ENCODE results near the gene VEPH1.

VEPH1 gene

DNA sequence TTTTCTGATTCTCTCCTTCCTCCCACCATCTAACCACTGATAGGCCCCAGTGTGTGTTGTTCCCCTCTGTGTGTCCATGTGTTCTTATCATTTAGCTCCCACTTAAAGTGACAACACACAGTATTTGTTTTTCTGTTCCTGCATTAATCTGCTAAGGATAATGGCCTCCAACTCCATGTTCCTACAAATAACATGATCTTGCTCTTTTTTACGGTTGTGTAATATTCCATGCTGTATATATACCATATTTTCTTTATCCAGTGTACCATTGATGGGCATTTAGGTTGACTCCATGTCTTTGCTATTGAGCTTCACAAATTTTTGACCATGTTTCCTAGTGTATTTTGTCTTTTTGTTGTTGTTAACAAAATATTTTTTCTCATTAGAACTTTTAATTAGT is 30.6 kb downstream of the VEPH1 start:
- DNase-seq, result no peak

DNA sequence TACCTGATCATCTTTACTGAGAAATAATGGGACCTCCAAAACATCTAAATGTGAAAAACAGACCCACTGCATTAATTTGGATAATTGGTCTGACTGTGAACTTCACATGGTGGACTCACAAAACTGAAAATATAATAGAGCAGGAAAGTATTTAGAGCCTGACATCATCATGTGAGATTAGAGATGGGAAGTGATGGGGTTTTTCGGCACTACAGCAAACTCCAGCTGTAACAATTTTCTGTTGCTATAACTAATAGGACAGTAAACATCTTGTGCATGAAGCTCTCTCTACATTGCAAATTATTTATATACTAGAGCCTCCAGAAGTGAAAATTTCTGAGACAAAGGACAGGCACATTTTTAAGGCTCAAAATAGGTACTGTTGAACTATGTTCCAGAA is 32.2 kb downstream of the VEPH1 start:
- DNase-seq, result no peak

- no peak for DNase-seq
These were observed 33.5 kb downstream of the VEPH1 start for GRCh38 chr3:157469561-157470294.

DNA sequence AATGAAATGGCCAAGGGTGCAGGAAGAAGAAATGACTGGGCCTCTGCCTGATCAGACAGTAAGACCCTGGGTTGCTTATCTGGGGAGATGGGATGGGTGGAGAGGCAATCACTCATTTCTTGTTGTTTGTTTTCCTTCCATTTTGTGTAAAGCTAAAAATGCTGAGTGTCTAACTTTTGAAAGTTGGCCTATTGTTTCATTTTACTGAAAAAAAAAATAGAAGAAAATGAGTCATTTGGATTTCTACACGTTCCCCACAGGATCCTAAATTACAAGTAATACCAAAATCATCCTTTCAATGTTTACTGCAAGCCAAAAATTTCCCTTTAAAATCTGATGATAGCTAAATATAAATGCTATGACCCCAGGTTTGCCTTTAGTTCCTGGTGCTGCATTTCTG is 36.0 kb downstream of the VEPH1 start:
- DNase-seq, result no peak

DNA sequence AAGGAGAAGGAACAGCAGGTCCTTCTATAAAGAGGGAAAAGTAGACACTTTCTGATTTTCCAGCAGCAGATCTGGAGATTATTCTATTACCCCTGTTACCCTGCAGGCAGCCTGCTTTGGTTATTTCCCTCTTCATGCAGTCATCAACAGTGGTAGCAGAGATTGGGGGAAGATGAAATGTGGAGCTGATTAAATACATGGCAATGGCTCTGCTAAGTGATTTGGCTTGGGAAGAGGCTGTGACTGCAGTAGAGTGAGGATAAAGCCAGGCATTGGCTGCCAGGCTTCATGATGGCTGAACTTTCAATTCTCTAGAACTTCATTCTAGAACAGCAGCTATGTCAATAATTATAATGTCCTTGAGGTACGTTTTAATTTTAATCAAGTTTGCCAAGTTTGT is 37.5 kb downstream of the VEPH1 start:
- no peak for DNase-seq

DNA sequence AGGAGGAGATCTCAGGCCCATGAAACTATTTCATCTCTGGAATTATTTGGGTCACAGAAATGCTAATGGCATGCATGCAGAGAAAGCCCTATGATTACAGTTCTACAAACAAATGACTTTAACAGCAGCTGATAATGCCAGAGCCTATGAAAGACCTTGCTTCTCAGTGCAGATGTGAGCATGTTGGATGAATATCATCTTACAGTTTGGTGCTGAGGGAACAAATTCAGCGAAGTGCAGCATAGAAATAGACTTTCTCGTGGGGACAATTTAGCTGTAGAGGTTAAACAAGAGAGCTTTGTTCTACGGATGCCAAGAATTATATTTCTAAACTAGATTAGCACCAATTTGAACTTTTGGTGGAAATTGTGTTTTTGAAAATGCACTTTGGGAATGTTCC is 38.9 kb downstream of the VEPH1 start:
- no peak for DNase-seq

- DNase-seq, result no peak
These were observed 39.4 kb downstream of the VEPH1 start for GRCh38 chr3:157463816-157464215.

- DNase-seq, result no peak
These were observed 43.0 kb downstream of the VEPH1 start for GRCh38 chr3:157460253-157460652.

DNA sequence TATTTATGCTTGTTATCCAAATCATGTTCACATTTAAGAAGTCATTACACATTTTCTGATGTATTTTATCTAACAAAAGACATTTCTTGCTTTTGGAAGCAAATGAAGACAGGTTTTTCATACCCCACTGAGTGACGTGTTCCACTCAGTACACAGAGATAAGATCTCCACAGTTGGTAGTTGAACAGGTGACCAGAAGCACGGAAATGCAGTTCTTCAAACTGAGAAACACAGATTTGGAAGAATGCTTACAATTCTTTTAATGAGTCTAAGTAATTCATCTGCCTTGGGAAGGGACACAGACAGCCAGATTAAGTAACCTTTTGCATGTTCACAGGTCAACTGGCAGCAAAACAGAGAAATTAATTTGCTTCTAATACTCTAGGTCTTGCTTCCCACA is 43.5 kb downstream of the VEPH1 start:
- DNase-seq, result no peak

DNA sequence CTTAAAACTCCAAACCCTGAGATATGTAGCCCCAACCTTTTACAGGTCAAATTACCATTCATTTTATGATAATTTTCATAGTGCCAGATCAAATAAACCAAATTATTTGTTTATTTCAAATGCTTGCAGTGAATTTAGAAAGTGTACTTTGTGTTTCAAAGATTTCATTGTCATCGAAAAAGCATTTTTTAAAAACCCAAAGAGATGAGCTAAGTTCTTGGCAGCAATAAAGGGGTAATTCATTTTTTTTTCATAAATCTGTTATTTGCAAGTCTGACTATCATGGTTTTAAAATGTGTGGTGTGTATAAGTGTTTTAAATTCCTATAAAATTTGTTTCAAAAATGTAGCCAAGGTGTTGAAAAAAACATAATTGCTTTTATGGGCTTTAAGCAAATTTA is 49.4 kb downstream of the VEPH1 start:
- no peak for DNase-seq

DNA sequence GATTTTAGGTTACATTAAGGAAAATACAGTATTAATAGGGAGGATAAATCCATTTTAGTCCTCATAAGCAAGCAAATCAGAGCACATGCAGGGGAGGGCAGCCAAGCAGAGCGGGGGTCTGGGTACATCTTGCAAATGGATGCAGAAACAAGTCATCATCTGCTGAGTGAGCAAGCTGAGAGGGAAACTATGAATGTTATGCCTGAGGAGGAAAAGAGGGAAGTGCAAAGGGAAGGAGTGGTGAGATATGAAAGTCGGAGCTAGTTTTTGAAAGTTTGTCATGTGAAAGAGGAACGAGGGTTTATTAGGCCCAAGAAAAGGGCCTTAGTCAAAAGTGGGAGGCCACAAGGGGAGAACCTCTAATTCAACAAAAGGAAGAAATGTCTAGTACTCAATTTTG is 51.1 kb downstream of the VEPH1 start:
- no peak for DNase-seq

DNA sequence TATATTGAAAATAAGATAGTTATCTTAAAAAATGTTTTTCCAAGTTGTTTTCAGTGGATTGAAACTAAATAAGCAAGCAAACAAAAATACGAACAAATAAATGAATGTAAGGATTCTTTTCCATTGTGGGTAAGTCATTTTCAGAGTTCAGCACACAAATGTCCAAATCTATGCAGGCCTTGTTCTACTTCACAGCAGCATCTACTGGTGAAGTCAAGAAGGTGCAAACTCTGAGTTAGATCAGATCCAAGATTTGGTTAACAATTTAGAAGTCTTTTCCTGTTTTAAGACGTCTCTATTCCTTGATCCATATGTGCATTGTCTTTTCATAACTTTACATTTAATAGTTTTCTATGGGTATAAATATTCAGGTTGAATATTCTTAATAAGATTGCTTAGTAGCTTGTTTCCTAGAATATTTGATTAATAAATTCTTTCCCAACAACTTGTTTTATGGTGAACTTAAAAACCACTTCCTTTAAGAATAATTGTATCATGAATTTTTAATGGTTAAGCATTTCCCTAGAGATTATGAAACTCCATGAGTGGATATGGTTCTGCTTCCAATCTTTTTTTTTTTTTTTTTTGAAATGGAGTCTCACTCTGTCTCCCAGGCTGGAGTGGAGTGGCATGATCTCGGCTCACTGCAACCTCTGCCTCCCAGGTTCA is 56.1 kb downstream of the VEPH1 start:
- no peak for DNase-seq

GRCh38 chr3:157445857-157446256 is 57.4 kb downstream of the VEPH1 start:
- DNase-seq, result no peak

DNA sequence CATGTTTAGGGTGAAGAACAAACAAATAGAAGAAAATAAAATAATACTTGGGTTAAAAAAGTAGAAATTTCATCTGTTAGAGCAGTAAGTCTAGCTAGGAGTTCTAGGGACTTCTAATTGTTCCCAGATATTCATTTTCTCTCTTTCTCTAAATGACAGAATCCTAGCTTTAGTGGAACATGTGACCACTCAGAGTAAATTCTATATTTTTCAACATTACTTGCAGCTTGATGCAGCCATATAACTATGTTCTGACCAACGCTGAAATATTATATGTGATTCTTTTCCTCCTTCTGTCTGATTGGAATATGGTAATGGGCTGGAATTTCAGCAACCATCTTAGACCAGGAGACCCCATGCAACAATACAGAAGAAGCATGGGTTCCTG is 58.4 kb downstream of the VEPH1 start:
- DNase-seq, result no peak

GRCh38 chr3:157443905-157444796 is 59.1 kb downstream of the VEPH1 start:
- no peak for DNase-seq

GRCh38 chr3:157442729-157443128 is 60.5 kb downstream of the VEPH1 start:
- no peak for DNase-seq

GRCh38 chr3:157441102-157441624 is 62.1 kb downstream of the VEPH1 start:
- DNase-seq, result no peak

- no peak for DNase-seq
These were observed 65.0 kb downstream of the VEPH1 start for GRCh38 chr3:157438194-157438730.

GRCh38 chr3:157436583-157437291 is 66.5 kb downstream of the VEPH1 start, which contains the start of gene PTX3:
PTX3 (plus strand) TSS chr3:157436850; CDS start chr3:157436934, 84 bp downstream.
- DNase-seq, result no peak

- no peak for DNase-seq
These were observed 73.5 kb downstream of the VEPH1 start for GRCh38 chr3:157429708-157430107.

GRCh38 chr3:157428853-157429252 is 74.4 kb downstream of the VEPH1 start:
- no peak for DNase-seq

- DNase-seq, result no peak
These were observed 75.3 kb downstream of the VEPH1 start for GRCh38 chr3:157427901-157428300.
